C4-2B (cell line): Measurements from ENCODE around the gene STRN3.

Experiments
- H3K27ac ChIP-seq: fragments of 450-650 bp; 2 replicates; pipeline ENCODE4 v1.5.1; 2017
- CTCF ChIP-seq: fragments of 450-650 bp; conservative IDR thresholded peaks from 2 replicates; pipeline ENCODE4 v1.5.1; 2017; ENCODE audit warnings: mild to moderate bottlenecking
- ZFX ChIP-seq: fragments of 450-650 bp; IDR thresholded peaks from 2 replicates; pipeline ENCODE4 v1.6.1; 2017

Gene STRN3

GRCh38 chr14:30853946-30854345 is 172.2 kb downstream of the STRN3 start:
- H3K27ac ChIP-seq = no peak overlapping the region
- TF ChIP-seq ZFX = no peak
- no peak for TF ChIP-seq CTCF

GRCh38 chr14:30849983-30850382 is 176.2 kb downstream of the STRN3 start:
- no peak overlapping the region for H3K27ac ChIP-seq
- TF ChIP-seq ZFX (no peak), CTCF (no peak)

DNA sequence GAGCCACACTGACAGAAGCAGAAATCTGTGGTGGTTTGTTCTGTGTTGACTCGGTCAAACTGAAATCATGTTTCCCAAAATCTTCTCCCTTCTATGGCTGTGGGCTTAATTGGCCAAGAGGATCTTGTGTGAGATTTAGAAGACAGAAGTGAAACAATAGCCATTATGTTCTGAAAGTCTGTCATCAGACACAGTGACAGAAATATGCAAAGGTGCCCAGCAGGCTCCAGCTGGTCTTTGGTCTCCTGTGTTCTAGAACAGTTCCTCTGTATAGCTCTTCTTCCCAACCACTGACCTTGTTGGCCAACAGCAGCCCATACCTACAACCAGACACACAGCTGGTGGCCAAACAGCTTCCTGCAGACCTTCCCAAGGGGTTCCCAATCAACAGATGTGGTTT is 176.8 kb downstream of the STRN3 start:
- TF ChIP-seq CTCF (no peak), ZFX (no peak)
- H3K27ac ChIP-seq = no peak overlapping the region

- H3K27ac ChIP-seq = no peak overlapping the region
- TF ChIP-seq CTCF = no peak
- no peak for TF ChIP-seq ZFX
Measured at GRCh38 chr14:30848449-30849240, 177.5 kb downstream of the STRN3 start.
